ENCODE measurements around the gene TRERF1.

The TRERF1 gene

DNA sequence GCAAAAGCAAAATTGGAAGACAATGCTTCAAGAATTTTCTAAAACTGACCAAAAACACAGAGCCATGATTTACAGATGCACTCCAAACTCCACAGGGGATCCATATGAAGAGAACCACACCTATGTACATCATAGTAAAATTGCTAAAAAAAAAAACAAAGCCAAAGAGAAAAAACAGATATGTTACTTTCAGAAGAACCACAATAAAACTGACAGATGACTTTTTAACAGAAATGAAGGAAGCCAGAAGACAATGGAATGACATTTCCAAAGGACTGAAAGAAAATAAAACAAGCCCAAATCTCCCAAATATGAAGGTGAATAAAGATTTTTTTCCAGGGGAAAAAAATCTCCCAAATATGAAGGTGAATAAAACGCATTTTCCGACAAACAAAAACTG lies 17.5 kb downstream of the TRERF1 start:
- H3K9ac ChIP-seq (ENCODE audit: low read length), result no peak overlapping the region
- H3F3A ChIP-seq (ENCODE audit: insufficient read depth, low read length), result no peaks in the 10 kb centered on the region
- H3K9me3 ChIP-seq (replicated peaks; ENCODE audit: insufficient read depth, low read length), result no peaks in the 10 kb centered on the region
- peaks cover 31% of the 10 kb centered on the region for H3K79me2 ChIP-seq (ENCODE audit: low read length)
- TF ChIP-seq, protein P1, sequence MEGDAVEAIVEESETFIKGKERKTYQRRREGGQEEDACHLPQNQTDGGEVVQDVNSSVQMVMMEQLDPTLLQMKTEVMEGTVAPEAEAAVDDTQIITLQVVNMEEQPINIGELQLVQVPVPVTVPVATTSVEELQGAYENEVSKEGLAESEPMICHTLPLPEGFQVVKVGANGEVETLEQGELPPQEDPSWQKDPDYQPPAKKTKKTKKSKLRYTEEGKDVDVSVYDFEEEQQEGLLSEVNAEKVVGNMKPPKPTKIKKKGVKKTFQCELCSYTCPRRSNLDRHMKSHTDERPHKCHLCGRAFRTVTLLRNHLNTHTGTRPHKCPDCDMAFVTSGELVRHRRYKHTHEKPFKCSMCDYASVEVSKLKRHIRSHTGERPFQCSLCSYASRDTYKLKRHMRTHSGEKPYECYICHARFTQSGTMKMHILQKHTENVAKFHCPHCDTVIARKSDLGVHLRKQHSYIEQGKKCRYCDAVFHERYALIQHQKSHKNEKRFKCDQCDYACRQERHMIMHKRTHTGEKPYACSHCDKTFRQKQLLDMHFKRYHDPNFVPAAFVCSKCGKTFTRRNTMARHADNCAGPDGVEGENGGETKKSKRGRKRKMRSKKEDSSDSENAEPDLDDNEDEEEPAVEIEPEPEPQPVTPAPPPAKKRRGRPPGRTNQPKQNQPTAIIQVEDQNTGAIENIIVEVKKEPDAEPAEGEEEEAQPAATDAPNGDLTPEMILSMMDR (IDR thresholded peaks at IDR 0.05; ENCODE audit: low read length), result no peak
- TF ChIP-seq EZH2 (optimal IDR thresholded peaks at IDR 0.05; ENCODE audit: low read depth, low read length), result no peak
- TF ChIP-seq EZH2phosphoT487 (IDR thresholded peaks at IDR 0.05; ENCODE audit: low read length), result no peak
- no peaks in the 10 kb centered on the region for H3K9me2 ChIP-seq (replicated peaks; ENCODE audit: insufficient read depth, low read length)
- no peak for DNase-seq
- no peaks in the 10 kb centered on the region for H4K20me1 ChIP-seq (ENCODE audit: insufficient read depth, low read length)
- H3K4me1 ChIP-seq (ENCODE audit: low read length), result no peaks in the 10 kb centered on the region
- no peak overlapping the region for H3K4me2 ChIP-seq (ENCODE audit: low read depth, low read length)
- H3K27me3 ChIP-seq (replicated peaks; ENCODE audit: insufficient read depth, low read length), result no peaks in the 10 kb centered on the region
- H3K27ac ChIP-seq (ENCODE audit: low read length), result no peak overlapping the region
- no peaks in the 10 kb centered on the region for H3K36me3 ChIP-seq (replicated peaks; ENCODE audit: insufficient read depth, low read length)
- H3K4me3 ChIP-seq (ENCODE audit: low read length), result no peak overlapping the region
- H2AFZ ChIP-seq (ENCODE audit: low read length), result no peak overlapping the region

DNA sequence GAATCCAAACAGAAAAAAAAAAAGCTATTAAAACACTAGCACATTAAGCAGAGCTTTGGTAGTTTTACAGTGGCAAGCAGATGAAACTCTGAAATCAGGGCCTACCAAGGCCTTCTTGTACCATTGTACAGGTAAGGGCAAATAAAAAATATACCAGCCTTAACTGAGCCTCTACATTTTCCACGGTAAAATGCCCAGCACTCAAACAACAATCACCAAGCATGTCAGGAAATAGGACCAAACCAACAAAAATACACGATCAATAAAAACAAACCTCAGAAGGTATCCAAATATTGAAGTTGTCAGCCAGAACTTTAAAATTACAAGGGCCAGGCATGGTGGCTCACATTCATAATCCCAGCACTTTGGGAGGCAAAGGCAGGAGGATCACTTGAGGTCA lies 18.3 kb downstream of the TRERF1 start:
- Histone ChIP-seq H3K27me3 (replicated peaks; ENCODE audit: insufficient read depth, low read length) (no peaks in the 10 kb centered on the region), H3K36me3 (replicated peaks; ENCODE audit: insufficient read depth, low read length) (no peaks in the 10 kb centered on the region), H3K4me1 (ENCODE audit: low read length) (no peaks in the 10 kb centered on the region), H3F3A (ENCODE audit: insufficient read depth, low read length) (no peaks in the 10 kb centered on the region), H2AFZ (ENCODE audit: low read length) (no peak overlapping the region), H4K20me1 (ENCODE audit: insufficient read depth, low read length) (no peaks in the 10 kb centered on the region), H3K9me3 (replicated peaks; ENCODE audit: insufficient read depth, low read length) (no peaks in the 10 kb centered on the region), H3K9ac (ENCODE audit: low read length) (no peak overlapping the region), H3K9me2 (replicated peaks; ENCODE audit: insufficient read depth, low read length) (no peaks in the 10 kb centered on the region), H3K4me2 (ENCODE audit: low read depth, low read length) (no peak overlapping the region), H3K27ac (ENCODE audit: low read length) (no peak overlapping the region), H3K79me2 (ENCODE audit: low read length) (peaks cover 23% of the 10 kb centered on the region), H3K4me3 (ENCODE audit: low read length) (no peak overlapping the region)
- no peak for TF ChIP-seq EZH2 (optimal IDR thresholded peaks at IDR 0.05; ENCODE audit: low read depth, low read length)
- TF ChIP-seq, protein P1 (IDR thresholded peaks at IDR 0.05; ENCODE audit: low read length), result no peak
- TF ChIP-seq EZH2phosphoT487 (IDR thresholded peaks at IDR 0.05; ENCODE audit: low read length), result no peak
- DNase-seq, result no peak

DNA sequence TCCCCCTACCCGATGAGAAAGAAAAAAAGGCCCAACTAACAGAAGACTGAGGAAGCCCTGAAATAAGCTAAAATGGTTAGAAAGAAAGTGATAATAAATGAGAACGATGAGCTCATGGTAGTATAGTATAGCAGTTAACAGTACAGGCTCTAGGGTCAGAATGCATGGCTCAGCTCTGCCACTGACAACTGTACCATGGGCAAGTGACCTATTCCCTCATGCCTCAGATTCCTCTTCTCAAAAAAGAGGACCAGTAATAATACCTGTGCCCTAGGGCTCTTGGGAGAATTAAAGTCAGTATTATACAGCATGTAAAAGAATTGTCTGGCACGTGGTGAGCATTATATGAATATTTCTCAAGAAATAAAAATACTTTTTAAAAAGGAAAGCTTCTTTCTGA lies 19.8 kb downstream of the TRERF1 start:
- H3K9ac ChIP-seq (ENCODE audit: low read length), result no peak overlapping the region
- no peaks in the 10 kb centered on the region for H3K27me3 ChIP-seq (replicated peaks; ENCODE audit: insufficient read depth, low read length)
- H3K4me2 ChIP-seq (ENCODE audit: low read depth, low read length), result no peak overlapping the region
- H3K79me2 ChIP-seq (ENCODE audit: low read length), result peaks cover 15% of the 10 kb centered on the region
- no peak for DNase-seq
- H3K9me3 ChIP-seq (replicated peaks; ENCODE audit: insufficient read depth, low read length), result no peaks in the 10 kb centered on the region
- TF ChIP-seq EZH2 (optimal IDR thresholded peaks at IDR 0.05; ENCODE audit: low read depth, low read length) (no peak), EZH2phosphoT487 (IDR thresholded peaks at IDR 0.05; ENCODE audit: low read length) (no peak)
- TF ChIP-seq, protein P1 (IDR thresholded peaks at IDR 0.05; ENCODE audit: low read length), result no peak
- H3K9me2 ChIP-seq (replicated peaks; ENCODE audit: insufficient read depth, low read length), result no peaks in the 10 kb centered on the region
- H3K4me1 ChIP-seq (ENCODE audit: low read length), result no peaks in the 10 kb centered on the region
- no peak overlapping the region for H2AFZ ChIP-seq (ENCODE audit: low read length)
- H3K27ac ChIP-seq (ENCODE audit: low read length), result no peak overlapping the region
- H4K20me1 ChIP-seq (ENCODE audit: insufficient read depth, low read length), result no peaks in the 10 kb centered on the region
- H3K36me3 ChIP-seq (replicated peaks; ENCODE audit: insufficient read depth, low read length), result no peaks in the 10 kb centered on the region
- no peaks in the 10 kb centered on the region for H3F3A ChIP-seq (ENCODE audit: insufficient read depth, low read length)
- H3K4me3 ChIP-seq (ENCODE audit: low read length), result no peak overlapping the region

Data from MM.1S (cell line).